Activated T-helper 17 cell treated with anti-CD3 and anti-CD28 coated beads, Interleukin-2, amount 50 U/mL, for 72 hours (primary cell): Measurements from ENCODE around the gene ARF4. TPM values are rescaled to one million over a fixed set of nuclear protein-coding genes. Genes with fewer than 3 reads are reported as not detected.

Experiments used
- ATAC-seq: fragments of 150-1000 bp; cut with Tn5 transposase; replicated peaks from 2 replicates; pipeline ENCODE4 v1.10.0; 2021; ENCODE audit warnings: mild to moderate bottlenecking, moderate library complexity
- H3K27ac Mint-ChIP-seq: one replicate; pipeline ENCODE4 v1.8.0; 2022; ENCODE audit warnings: mixed read lengths
- H3K27me3 Mint-ChIP-seq: one replicate; pipeline ENCODE4 v1.8.0; 2022; ENCODE audit warnings: mixed read lengths
- H3K36me3 Mint-ChIP-seq: one replicate; pipeline ENCODE4 v1.8.0; 2022; ENCODE audit warnings: low read depth, mild to moderate bottlenecking, mixed read lengths
- H3K4me1 Mint-ChIP-seq: one replicate; pipeline ENCODE4 v1.8.0; 2022; ENCODE audit warnings: mixed read lengths
- H3K4me3 Mint-ChIP-seq: one replicate; pipeline ENCODE4 v1.8.0; 2022; ENCODE audit warnings: mild to moderate bottlenecking, mixed read lengths
- H3K9me3 Mint-ChIP-seq: one replicate; pipeline ENCODE4 v1.8.0; 2022; ENCODE audit warnings: mixed read lengths
- total RNA-seq, 2 donors: library from RNA; stranded (reverse); gene quantifications; one replicate each; pipeline ENCODE4 v1.2.3, GENCODE V29; 2022

The ARF4 gene
- total RNA-seq, 2 donors from 2014 or later = 52.1 to 67.4 TPM

- peak overlapping the region; percentile 96 for H3K27ac Mint-ChIP-seq
- H3K36me3 Mint-ChIP-seq = peaks cover 65% of the 10 kb centered on the region
- peak overlapping the region; percentile 97 for H3K4me3 Mint-ChIP-seq
- peaks cover 28% of the 10 kb centered on the region for H3K4me1 Mint-ChIP-seq
- no peaks in the 10 kb centered on the region for H3K9me3 Mint-ChIP-seq
- no peaks in the 10 kb centered on the region for H3K27me3 Mint-ChIP-seq
- ATAC-seq = peak; percentile 17
Measured at GRCh38 chr3:57596495-57597126, 533 bp downstream of the ARF4 start.

GRCh38 chr3:57594576-57594975 is 2.6 kb downstream of the ARF4 start:
- no peak for ATAC-seq

GRCh38 chr3:57594144-57594543 is 3.0 kb downstream of the ARF4 start:
- peak overlapping the region; percentile 96 for H3K27ac Mint-ChIP-seq

More at GRCh38 chr3:57594576-57594975, 2.6 kb downstream of the ARF4 start:
- peak overlapping the region; percentile 96 for H3K27ac Mint-ChIP-seq
- peak overlapping the region; percentile 97 for H3K4me3 Mint-ChIP-seq
- peaks cover 28% of the 10 kb centered on the region for H3K4me1 Mint-ChIP-seq
- H3K27me3 Mint-ChIP-seq = no peaks in the 10 kb centered on the region
- peaks cover 75% of the 10 kb centered on the region for H3K36me3 Mint-ChIP-seq
- H3K9me3 Mint-ChIP-seq = no peaks in the 10 kb centered on the region

GRCh38 chr3:57592306-57592705 is 4.8 kb downstream of the ARF4 start:
- peaks cover 19% of the 10 kb centered on the region for H3K4me1 Mint-ChIP-seq
- H3K27ac Mint-ChIP-seq = peak overlapping the region; percentile 65
- ATAC-seq = no peak
- H3K4me3 Mint-ChIP-seq = peak overlapping the region; percentile 48
- peaks cover 83% of the 10 kb centered on the region for H3K36me3 Mint-ChIP-seq
- H3K27me3 Mint-ChIP-seq = no peaks in the 10 kb centered on the region
- no peaks in the 10 kb centered on the region for H3K9me3 Mint-ChIP-seq

More at GRCh38 chr3:57594144-57594543, 3.0 kb downstream of the ARF4 start:
- Mint-ChIP-seq H3K4me3 (peak overlapping the region; percentile 97), H3K9me3 (no peaks in the 10 kb centered on the region), H3K4me1 (peaks cover 23% of the 10 kb centered on the region), H3K36me3 (peaks cover 77% of the 10 kb centered on the region), H3K27me3 (no peaks in the 10 kb centered on the region)
- no peak for ATAC-seq

GRCh38 chr3:57587905-57588304 is 9.2 kb downstream of the ARF4 start:
- Mint-ChIP-seq H3K36me3 (peaks cover 81% of the 10 kb centered on the region), H3K27me3 (no peaks in the 10 kb centered on the region), H3K4me3 (no peak overlapping the region), H3K27ac (peak overlapping the region; percentile 59), H3K9me3 (no peaks in the 10 kb centered on the region), H3K4me1 (peaks cover 5% of the 10 kb centered on the region)
- no peak for ATAC-seq

- H3K27ac Mint-ChIP-seq = peak overlapping the region; percentile 87
- peak; percentile 93 for ATAC-seq
- H3K36me3 Mint-ChIP-seq = peaks cover 76% of the 10 kb centered on the region
- no peaks in the 10 kb centered on the region for H3K27me3 Mint-ChIP-seq
- H3K4me1 Mint-ChIP-seq = peaks cover 5% of the 10 kb centered on the region
- H3K4me3 Mint-ChIP-seq = peak overlapping the region; percentile 52
- no peaks in the 10 kb centered on the region for H3K9me3 Mint-ChIP-seq
Measured at GRCh38 chr3:57586778-57587177, 10.4 kb downstream of the ARF4 start.

- no peaks in the 10 kb centered on the region for H3K27me3 Mint-ChIP-seq
Measured at GRCh38 chr3:57583544-57583943, 13.6 kb downstream of the ARF4 start.

GRCh38 chr3:57582474-57583168 is 14.5 kb downstream of the ARF4 start:
- H3K36me3 Mint-ChIP-seq = peaks cover 85% of the 10 kb centered on the region
- ATAC-seq = no peak
- no peaks in the 10 kb centered on the region for H3K9me3 Mint-ChIP-seq
- no peak overlapping the region for H3K4me3 Mint-ChIP-seq
- no peaks in the 10 kb centered on the region for H3K27me3 Mint-ChIP-seq
- peaks cover 5% of the 10 kb centered on the region for H3K4me1 Mint-ChIP-seq
- H3K27ac Mint-ChIP-seq = no peak overlapping the region

More at GRCh38 chr3:57583544-57583943, 13.6 kb downstream of the ARF4 start:
- Mint-ChIP-seq H3K4me1 (peaks cover 5% of the 10 kb centered on the region), H3K36me3 (peaks cover 84% of the 10 kb centered on the region), H3K4me3 (no peak overlapping the region), H3K27ac (peak overlapping the region; percentile 44), H3K9me3 (no peaks in the 10 kb centered on the region)
- no peak for ATAC-seq

- no peak for ATAC-seq
- Mint-ChIP-seq H3K9me3 (no peaks in the 10 kb centered on the region), H3K27ac (no peak overlapping the region), H3K27me3 (no peaks in the 10 kb centered on the region), H3K4me1 (peaks cover 4% of the 10 kb centered on the region), H3K4me3 (no peak overlapping the region), H3K36me3 (peaks cover 94% of the 10 kb centered on the region)
Measured at GRCh38 chr3:57577801-57578200, 19.3 kb downstream of the ARF4 start.

- H3K36me3 Mint-ChIP-seq = peaks cover 97% of the 10 kb centered on the region
- peak overlapping the region; percentile 21 for H3K27ac Mint-ChIP-seq
- H3K9me3 Mint-ChIP-seq = no peaks in the 10 kb centered on the region
- no peak overlapping the region for H3K4me3 Mint-ChIP-seq
- peaks cover 4% of the 10 kb centered on the region for H3K4me1 Mint-ChIP-seq
- ATAC-seq = no peak
- no peaks in the 10 kb centered on the region for H3K27me3 Mint-ChIP-seq
Measured at GRCh38 chr3:57575966-57576626, 21.0 kb downstream of the ARF4 start.

GRCh38 chr3:57572096-57572495 is 25.0 kb downstream of the ARF4 start:
- peaks cover 92% of the 10 kb centered on the region for H3K36me3 Mint-ChIP-seq
- H3K27ac Mint-ChIP-seq = no peak overlapping the region
- H3K4me3 Mint-ChIP-seq = no peak overlapping the region
- no peaks in the 10 kb centered on the region for H3K27me3 Mint-ChIP-seq
- H3K9me3 Mint-ChIP-seq = no peaks in the 10 kb centered on the region
- peaks cover 4% of the 10 kb centered on the region for H3K4me1 Mint-ChIP-seq
- ATAC-seq = no peak

- Mint-ChIP-seq H3K27me3 (no peaks in the 10 kb centered on the region), H3K4me3 (no peak overlapping the region), H3K36me3 (peaks cover 92% of the 10 kb centered on the region), H3K9me3 (no peaks in the 10 kb centered on the region), H3K27ac (no peak overlapping the region), H3K4me1 (peaks cover under 1% of the 10 kb centered on the region)
- no peak for ATAC-seq
Measured at GRCh38 chr3:57570878-57571277, 26.3 kb downstream of the ARF4 start.

GRCh38 chr3:57569859-57570450 is 27.2 kb downstream of the ARF4 start:
- Mint-ChIP-seq H3K27ac (no peak overlapping the region), H3K9me3 (no peaks in the 10 kb centered on the region), H3K36me3 (peaks cover 91% of the 10 kb centered on the region), H3K4me3 (no peak overlapping the region), H3K27me3 (no peaks in the 10 kb centered on the region), H3K4me1 (no peaks in the 10 kb centered on the region)
- no peak for ATAC-seq

- peak overlapping the region; percentile 98 for H3K4me3 Mint-ChIP-seq
Measured at GRCh38 chr3:57559526-57559925, 37.6 kb downstream of the ARF4 start.

More at GRCh38 chr3:57559526-57559925, 37.6 kb downstream of the ARF4 start:
- H3K36me3 Mint-ChIP-seq = peaks cover 79% of the 10 kb centered on the region
- H3K4me1 Mint-ChIP-seq = peaks cover 13% of the 10 kb centered on the region
- H3K27ac Mint-ChIP-seq = peak overlapping the region; percentile 71
- H3K27me3 Mint-ChIP-seq = no peaks in the 10 kb centered on the region
- no peaks in the 10 kb centered on the region for H3K9me3 Mint-ChIP-seq
- ATAC-seq = no peak
